HG03558 (cell line): ENCODE data around the gene ZNF770.

Experiments
- ATAC-seq: cut with Tn5 transposase; IDR thresholded peaks from one replicate; pipeline ENCODE4 v1.9.1; 2021; ENCODE audit warnings: moderate number of reproducible peaks; ENCODE audit not compliant: unreplicated experiment; ENCODE audit errors: extremely low read depth

The ZNF770 gene, protein sequence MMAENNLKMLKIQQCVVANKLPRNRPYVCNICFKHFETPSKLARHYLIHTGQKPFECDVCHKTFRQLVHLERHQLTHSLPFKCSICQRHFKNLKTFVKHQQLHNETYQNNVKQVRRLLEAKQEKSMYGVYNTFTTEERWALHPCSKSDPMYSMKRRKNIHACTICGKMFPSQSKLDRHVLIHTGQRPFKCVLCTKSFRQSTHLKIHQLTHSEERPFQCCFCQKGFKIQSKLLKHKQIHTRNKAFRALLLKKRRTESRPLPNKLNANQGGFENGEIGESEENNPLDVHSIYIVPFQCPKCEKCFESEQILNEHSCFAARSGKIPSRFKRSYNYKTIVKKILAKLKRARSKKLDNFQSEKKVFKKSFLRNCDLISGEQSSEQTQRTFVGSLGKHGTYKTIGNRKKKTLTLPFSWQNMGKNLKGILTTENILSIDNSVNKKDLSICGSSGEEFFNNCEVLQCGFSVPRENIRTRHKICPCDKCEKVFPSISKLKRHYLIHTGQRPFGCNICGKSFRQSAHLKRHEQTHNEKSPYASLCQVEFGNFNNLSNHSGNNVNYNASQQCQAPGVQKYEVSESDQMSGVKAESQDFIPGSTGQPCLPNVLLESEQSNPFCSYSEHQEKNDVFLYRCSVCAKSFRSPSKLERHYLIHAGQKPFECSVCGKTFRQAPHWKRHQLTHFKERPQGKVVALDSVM

DNA sequence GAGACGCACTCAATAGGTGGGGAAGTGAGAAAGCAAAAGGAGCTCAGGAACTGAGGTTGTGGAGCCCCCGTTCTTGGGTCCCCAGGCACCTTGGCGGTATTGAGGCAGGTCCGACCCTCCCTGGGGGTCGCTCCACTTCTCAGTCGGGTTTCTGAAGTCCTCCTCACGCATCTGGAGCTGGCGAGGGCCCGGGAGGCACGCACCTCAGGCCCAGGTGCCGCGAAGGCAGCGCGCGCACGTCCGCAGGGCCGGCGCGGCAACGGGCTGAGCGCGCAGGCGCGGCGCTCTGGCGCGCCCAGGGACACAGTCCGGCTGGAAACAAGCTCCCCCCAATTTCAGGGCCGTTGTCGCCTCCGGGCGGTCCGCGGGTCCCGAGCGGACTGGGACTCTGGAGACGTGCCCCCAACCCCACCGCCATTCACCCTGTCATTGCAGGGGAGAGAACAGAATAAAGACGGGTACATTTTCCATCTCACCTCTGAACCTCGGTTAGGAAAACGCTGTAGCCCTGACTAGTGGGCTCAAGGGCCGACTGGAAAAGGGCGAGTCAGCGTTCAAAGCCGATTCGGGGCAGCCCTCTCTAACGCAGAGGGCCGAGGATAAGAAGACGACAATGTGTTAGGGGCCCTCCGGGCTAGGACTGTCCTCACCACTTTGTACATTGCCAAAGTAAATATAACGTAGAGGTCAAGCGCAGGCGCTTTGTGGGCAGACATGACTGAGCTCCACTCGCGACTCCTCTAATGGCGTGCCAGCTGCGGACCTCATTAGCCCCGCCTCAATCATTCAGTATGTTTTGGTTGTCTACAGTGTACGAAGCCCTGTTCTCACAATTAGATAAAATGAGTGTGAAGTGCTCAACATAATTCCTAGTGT, at the start of gene ZNF770:
Gene ZNF770 (minus strand): TSS at position 261 of the 876 bp plus-strand sequence. CDS start 4,853 bp downstream, outside the sequence.
- ATAC-seq = peak; percentile 57

DNA sequence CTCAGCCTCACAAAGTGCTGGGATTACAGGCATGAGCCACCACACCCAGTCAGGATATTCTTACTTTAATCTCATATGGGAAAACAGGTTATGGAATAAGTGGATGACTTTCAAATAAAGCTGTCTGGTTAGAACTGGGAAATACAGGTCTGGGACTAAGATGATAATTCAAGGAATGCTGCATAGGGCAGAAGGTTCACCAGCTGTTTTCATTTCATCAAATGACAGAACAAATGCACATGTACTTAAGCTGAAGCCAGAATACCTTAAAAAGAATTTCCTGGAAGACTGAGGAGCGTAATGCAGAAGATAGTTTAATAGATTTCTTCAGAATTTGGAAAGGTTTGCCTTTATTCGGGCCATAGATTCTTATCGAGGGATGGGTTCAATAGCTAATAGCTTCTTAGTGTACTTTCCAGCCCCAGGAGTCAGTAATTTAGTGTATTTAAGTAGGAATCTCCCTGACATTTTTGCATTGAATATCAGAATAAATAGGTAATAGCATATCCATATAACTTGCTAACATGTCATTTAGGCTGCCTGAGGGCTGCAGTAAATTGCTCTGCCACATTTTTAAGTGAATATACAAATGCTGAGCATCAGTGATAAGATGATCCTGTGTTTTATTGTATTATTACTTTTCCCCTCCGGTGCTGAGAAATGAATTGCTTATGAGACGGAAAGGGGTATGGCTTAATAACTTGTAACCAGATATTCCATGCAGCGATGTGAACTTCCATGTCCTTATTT, 40.3 kb upstream of the ZNF770 start:
- no peak for ATAC-seq

DNA sequence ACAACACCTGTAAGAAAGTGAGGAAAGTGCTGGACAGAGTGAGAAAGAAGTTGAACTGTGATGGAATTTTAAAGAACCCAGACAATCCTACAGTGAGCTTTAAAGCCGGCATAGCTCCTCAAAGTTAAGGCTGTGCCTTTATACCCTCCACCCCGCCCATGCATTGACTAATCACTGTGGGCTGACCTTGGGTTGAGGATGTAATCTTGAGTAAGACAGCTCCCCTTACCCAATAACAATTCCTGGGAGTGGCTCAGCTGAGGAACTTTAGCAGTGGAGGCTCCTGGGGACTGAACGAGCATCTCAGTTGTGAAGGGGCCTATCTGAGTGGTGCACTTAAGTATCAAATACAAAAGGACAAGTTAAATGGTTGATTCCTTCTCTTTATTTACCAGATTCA, 35.7 kb upstream of the ZNF770 start:
- ATAC-seq = no peak

DNA sequence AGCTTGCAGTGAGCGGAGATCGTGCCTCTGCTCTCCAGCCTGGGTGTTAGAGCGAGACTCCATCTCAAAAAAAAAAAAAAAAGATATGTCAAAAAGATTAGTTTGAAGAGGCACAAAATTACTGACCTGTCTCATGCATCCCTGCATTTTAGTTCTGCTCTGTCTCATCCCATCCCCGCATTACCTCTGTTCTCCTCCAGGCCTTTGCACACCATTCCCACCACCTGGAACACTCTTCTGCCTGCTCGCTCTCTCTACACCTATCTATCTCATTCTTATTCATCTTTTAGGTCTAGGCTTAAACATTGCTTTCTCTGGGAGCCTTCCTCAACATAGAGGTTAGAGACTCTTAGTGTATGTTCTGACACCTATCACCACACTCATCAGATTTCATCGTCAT, 32.9 kb upstream of the ZNF770 start:
- ATAC-seq = no peak

DNA sequence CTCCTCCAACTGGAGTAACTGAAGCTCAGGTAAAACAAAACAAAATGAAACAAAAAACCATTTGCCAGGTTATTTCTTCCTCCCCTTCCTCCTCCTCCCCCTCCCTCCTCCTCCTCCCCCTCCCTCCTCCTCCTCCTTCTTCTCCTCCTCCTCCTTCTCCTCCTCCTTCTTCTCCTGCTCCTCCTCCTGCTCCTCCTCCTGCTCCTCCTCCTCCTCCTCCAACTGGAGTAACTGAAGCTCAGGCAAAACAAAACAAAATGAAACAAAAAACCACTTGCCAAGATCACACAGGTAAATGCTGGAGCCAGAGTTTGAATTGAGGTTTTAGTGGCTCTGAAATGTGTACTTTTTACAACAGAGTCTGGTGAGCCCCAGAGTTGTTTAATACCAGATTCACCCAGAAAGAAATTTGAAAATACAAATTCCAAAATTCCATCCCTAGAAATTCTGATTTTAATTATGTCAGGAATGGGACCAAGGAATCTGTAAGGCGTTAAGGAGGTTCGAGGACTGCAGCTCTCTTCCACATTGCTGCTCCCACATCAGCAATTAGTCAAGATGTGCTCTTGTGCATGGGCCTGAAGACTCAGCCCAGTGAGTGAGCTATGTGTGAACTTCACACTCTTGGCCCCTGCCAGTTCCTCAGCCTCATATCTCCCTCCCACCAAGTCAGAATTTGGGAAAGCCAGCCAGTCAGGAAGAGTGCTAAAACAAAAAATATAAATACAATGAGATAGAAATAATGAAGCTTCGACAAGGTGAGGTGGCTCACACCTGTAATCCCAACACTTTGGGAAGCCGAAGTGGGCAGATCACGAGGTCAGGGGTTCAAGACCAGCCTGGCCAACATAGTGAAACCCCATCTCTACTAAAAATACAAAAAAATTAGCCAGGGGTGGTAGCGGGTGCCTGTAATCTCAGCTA, 31.6 kb upstream of the ZNF770 start:
- no peak for ATAC-seq

DNA sequence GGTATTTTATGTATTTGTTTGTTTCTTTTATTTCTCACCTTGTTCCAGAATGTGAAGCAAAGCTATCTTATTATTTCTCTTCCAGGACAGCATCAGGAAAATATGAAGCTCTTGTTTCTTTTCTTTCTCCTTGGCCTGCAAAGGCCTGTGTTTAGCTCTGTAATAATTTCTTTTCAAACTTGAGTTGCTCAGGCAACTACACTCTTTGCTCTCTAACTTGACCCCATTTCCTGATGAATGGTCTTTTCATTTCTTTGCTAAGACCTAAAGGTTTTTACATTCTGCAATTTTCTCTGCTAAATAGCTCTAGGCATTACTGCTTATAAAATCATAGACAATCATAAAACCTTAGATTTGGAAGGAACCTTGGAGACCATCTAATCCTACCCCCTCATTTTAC, 26.2 kb upstream of the ZNF770 start:
- no peak for ATAC-seq

DNA sequence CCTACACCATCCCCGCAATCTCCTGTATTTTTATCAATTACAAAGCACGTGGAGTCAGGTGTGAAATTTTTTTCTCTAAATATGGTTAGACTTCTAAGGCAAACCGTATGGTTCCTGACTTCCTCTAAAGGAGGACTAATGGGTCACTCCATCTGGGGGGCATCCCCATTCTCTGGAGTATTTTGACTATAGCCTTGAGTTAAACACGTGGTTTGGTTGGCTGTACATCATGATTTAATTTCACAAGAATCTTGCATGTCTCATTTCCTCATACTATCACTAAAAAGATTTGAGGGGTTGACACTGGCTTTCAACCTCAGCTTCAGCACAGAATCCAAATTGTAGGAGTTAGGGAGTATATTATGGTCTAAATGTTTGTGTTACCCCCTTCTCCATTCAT, 25.3 kb upstream of the ZNF770 start:
- ATAC-seq = no peak

DNA sequence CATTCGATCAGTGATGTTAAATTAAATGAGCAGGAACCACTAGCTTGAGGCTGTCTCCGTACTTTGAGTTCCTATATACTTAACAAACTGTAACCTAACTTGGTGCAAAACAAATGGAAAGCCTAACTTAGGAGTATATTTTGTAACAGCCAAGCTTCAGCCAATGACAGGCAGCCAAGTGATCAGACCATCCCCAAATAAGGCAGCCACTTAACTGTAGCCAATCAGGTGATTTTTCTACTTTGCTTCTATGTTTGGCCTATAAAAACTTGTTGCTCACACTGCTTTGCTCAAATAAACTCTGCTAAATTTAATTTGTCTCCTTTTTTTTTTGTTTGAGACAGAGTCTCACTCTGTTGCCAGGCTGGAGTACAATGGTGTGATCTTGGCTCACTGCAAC, 19.3 kb upstream of the ZNF770 start:
- ATAC-seq = no peak

DNA sequence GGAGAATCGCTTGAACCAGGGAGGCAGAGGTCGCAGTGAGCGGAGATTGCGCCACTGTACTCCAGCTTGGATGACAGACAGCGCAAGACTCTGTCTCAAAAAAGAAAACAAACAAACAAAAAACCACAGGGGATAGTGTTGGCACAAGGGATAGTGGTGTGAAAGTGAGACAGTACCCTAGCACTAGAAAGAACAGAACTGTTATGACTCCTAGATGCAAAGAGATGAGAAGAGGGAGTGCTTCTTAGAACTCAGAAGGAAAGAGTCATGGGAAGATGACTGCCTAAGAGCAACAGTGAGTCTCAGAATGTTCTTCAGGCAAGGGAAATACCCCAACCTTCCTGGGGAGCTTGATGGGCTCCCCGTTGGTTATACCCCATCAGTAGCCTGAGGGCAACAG, 17.8 kb upstream of the ZNF770 start:
- ATAC-seq = no peak

DNA sequence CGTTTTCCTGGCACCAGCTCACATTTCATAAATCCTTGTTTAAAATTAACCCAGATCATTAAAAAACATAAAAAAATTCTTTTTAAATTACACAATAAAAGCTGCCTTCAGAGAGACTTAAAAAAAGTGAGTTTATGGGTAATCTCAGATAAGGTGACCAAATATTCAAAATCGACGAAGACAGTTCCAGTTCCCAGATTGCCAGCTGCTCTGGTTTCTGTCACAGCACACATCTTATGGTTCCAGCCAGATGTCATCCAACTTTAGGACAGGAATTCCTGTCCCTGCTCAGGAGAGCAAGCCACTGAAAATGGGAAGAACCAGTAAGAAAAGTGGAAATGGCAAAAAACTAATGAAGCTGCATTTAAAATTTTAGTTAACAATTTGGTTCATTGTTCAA, 15.8 kb upstream of the ZNF770 start:
- ATAC-seq = no peak

DNA sequence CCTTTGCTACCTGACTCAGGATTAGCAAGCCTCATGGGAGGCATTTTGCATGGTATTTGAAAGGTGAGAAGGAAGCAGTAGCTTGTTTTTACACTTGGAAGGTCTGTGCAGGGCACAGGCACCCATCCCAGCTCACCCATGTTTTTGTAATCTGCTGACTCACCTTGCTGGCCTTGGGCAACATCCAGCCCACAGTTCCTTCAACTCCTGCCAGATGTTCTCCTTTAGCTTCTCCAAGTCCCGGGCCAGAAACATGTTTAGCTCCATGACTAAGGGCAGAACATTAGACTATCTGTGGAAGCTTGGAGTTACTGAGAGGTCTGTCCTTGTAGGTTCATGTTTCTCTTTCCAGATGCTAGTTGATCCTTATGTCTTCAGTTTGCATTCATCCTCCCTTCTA, 12.4 kb upstream of the ZNF770 start:
- ATAC-seq = no peak

DNA sequence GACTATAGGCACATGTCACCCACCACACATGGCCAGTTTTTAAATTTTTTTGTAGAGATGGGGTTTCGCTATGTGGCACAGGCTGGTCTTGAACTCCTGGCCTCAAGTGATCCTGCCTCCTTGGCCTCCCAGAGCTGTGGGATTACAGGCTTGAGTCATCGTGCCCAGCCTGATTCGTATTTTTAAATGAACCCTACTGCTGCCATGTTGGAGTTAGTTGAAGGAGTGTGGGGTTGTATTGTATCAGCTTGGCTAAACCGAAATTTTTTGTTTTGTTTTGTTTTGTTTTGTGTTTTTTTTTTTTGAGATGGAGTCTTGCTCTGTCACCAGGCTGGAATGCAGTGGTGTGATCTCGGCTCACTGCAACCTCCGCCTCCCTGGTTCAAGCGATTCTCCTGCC, 11.8 kb upstream of the ZNF770 start:
- no peak for ATAC-seq

DNA sequence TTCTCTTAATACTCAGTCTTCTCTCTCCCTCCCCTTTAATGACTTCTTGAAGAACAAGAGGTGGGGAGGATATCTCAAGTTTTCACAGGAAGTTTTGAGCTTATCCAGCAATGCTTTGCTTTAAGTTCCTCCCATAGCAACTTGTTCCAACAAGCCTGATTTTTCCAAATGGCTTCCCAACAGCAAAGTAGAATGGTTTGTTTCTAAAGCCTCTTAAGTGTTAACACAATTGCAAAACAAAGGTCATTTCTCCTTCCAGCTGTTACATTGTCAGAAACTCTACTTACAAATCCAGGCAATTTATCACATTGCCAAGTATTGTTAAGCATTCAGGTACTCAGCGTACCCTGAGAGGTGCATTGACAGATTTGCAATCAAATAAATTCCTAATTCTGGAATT, 6.8 kb upstream of the ZNF770 start:
- ATAC-seq = no peak

DNA sequence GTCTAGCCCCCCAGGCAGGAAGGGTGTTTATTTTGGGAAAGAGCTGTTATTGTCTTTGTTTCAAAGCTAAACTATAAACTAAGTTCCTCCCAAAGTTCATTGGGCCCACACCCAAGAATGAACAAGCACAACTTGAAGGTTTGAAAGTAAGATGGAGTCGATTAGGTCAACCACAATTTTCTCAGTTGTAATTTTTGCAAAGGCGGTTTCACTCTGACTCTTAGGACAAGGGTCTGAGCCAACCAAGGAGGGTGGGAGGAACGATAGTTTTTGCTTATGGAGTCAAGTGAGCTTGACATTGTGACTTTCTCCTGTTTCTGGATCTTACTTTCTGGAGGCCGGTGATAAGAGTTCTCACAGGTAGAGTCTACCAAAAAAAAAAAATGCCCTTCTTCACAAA, 5.8 kb upstream of the ZNF770 start:
- ATAC-seq = peak; percentile 88

DNA sequence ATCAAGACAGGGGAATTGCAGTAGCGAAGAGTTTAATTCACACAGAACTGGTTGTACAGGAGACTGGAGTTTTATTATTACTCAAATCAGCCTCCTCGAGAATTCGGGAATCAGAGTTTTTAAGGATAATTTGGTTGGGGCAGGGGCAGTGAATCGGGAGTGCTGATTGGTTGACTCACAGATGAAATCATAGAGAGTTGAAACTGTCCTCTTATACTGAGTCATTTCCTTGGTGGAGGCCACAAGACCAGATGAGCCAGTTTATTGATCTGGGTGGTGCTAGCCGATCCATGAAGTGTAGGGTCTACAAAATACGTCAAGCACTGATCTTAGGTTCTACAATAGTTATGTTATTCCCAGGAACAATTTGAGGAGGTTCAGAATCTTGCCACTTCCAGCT, 5.3 kb upstream of the ZNF770 start:
- ATAC-seq = no peak

DNA sequence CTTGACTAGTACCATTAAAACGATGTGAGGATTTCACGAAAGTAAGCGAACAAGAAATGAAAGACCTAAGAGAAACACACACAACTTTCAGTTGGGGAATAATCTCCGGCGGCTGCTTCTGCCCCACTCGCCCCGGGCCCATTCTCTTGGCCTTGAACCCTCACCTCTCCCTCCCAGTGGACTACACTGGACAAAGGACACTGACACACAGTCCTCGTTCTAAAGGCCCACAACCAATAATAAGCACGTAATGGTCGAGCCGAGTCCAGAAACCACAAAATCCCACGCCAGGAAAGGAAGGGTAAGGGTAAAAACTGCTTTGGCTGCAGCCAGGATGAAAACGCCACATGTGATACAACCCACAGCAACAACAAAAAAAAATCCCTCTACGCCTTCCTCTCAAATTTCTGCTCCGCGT, 469 bp downstream of the ZNF770 start:
- peak; percentile 13 for ATAC-seq

DNA sequence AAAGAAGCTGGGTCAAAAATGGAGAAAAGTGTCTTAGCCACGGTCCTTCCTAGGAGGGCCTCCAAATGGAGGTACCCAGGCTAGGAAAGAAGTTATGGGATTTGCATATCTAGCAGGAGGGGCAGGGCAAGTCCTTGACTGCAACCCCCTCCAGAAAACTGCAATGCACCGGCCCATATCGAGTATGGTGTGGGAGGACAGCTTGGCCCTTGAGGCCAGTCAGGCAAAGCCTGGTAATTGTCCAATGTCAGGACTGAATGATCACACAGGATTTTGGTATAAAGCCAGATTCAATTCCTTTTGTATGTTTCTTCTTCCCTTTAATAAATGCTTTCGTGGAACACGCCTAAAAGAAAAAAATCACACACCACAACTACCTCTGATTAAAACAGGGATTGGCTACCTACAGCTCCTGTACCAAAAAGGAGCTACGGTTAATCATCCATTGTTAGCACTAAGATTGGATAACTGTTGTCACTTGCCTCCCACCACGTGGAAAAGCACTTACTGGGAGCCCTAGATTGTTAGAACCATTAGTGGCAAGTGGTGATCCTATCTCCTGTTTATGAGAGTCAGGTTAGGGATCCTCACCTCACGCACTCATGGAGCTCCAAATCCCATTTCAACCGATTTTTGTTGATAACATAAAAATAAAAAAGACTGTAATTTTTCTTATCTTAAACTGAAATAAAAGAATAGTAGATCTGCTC, 1.2 kb downstream of the ZNF770 start:
- ATAC-seq = no peak

DNA sequence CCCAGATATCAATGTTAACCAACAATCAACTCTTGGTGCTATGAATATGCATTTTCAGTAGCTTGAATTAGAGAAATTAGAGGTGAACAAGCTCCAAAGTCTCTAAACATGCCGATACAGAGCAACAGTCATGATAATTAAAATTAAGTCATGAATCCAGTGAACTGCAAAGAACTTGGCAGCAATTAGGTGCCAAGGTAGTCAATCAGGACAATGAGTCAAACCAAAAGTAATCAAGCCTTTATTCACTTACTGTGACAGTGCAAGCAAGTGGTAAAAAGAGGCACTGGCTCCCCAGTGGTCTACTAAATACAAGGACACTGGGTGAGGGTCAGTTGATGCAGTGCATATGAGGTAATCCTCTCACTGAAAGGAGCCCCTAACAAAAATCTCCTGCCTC, 1.8 kb downstream of the ZNF770 start:
- no peak for ATAC-seq
